Liver (tissue), 9 donors: ENCODE measurements around the gene B9D1. TPM values are rescaled to one million over a fixed set of nuclear protein-coding genes. Genes with fewer than 3 reads are reported as not detected.

Experiments used
- DNase-seq: peaks from one replicate; pipeline ENCODE4 v3.0.0-alpha.2; 2017; ENCODE audit warnings: low spot score
- H3K27ac ChIP-seq, 2 donors: one replicate each; pipeline ENCODE4 v1.7.0; 2013; ENCODE audit warnings: inconsistent platforms in 2 of 2, low read length in 2 of 2, control low read depth in 1 of 2, low read depth in 1 of 2, mild to moderate bottlenecking in 1 of 2
- H3K27me3 ChIP-seq, 4 donors: one replicate each; pipeline versions ENCODE4 v1.6.1 to v1.7.0; 2013; ENCODE audit warnings: low read length in 3 of 4, inconsistent platforms in 1 of 4, mild to moderate bottlenecking in 1 of 4, moderate library complexity in 1 of 4; ENCODE audit not compliant: control insufficient read depth in 4 of 4, insufficient read depth in 4 of 4
- H3K36me3 ChIP-seq, 4 donors: one replicate each; pipeline versions ENCODE4 v1.6.1 to v1.7.0; 2013; ENCODE audit warnings: low read length in 3 of 4, mild to moderate bottlenecking in 3 of 4, low read depth in 1 of 4, moderate library complexity in 1 of 4; ENCODE audit not compliant: control insufficient read depth in 4 of 4, insufficient read depth in 3 of 4
- H3K4me1 ChIP-seq, 4 donors: one replicate each; pipeline versions ENCODE4 v1.6.1 to v1.7.0; 2013; ENCODE audit warnings: low read length in 3 of 4, mild to moderate bottlenecking in 3 of 4, moderate library complexity in 1 of 4; ENCODE audit not compliant: control insufficient read depth in 4 of 4, insufficient read depth in 4 of 4
- H3K4me3 ChIP-seq, 3 donors: one replicate each; pipeline versions ENCODE4 v1.6.1 to v1.7.0; 2013; ENCODE audit warnings: low read length in 3 of 3, control low read depth in 1 of 3, low read depth in 1 of 3, mild to moderate bottlenecking in 1 of 3
- H3K9ac ChIP-seq, 2 donors: one replicate each; pipeline ENCODE4 v1.7.0; 2013; ENCODE audit warnings: low read length in 2 of 2, mild to moderate bottlenecking in 2 of 2, moderate library complexity in 2 of 2, control low read depth in 1 of 2, low read depth in 1 of 2
- H3K9me3 ChIP-seq, 4 donors: one replicate each; pipeline versions ENCODE4 v1.6.1 to v1.7.0; 2013; ENCODE audit warnings: low read length in 3 of 4; ENCODE audit not compliant: control insufficient read depth in 4 of 4
- EGR1 ChIP-seq, 2 donors: IDR thresholded peaks; 2 replicates each; pipeline ENCODE4 v1.6.1; 2016 to 2018; ENCODE audit warnings: antibody characterized with exemption in 2 of 2, low read depth in 2 of 2
- FOXA1 ChIP-seq: IDR thresholded peaks from 2 replicates; pipeline ENCODE4 v1.6.1; 2016; ENCODE audit warnings: antibody characterized with exemption
- FOXA2 ChIP-seq: IDR thresholded peaks from 2 replicates; pipeline ENCODE4 v1.6.1; 2016; ENCODE audit warnings: antibody characterized with exemption
- GABPA ChIP-seq, 2 donors: IDR thresholded peaks in 1 of 2; conservative IDR thresholded peaks in 1 of 2; 2 replicates each; pipeline ENCODE4 v1.6.1; 2016; ENCODE audit warnings: antibody characterized with exemption in 2 of 2, mild to moderate bottlenecking in 1 of 2, moderate library complexity in 1 of 2
- JUND ChIP-seq, 2 donors: IDR thresholded peaks; 2 replicates each; pipeline ENCODE4 v1.6.1; 2016; ENCODE audit warnings: antibody characterized with exemption in 2 of 2
- NR2F2 ChIP-seq: IDR thresholded peaks from 2 replicates; pipeline ENCODE4 v1.6.1; 2016; ENCODE audit warnings: antibody characterized with exemption
- RXRA ChIP-seq, 2 donors: IDR thresholded peaks; 2 replicates each; pipeline ENCODE4 v1.6.1; 2017 to 2018; ENCODE audit warnings: antibody characterized with exemption in 2 of 2, mild to moderate bottlenecking in 1 of 2
- SP1 ChIP-seq: IDR thresholded peaks from 2 replicates; pipeline ENCODE4 v1.6.1; 2018; ENCODE audit warnings: antibody characterized with exemption, mild to moderate bottlenecking
- TAF1 ChIP-seq: conservative IDR thresholded peaks from 2 replicates; pipeline ENCODE4 v1.6.1; 2016; ENCODE audit warnings: antibody characterized with exemption, mild to moderate bottlenecking
- YY1 ChIP-seq: IDR thresholded peaks from 2 replicates; pipeline ENCODE4 v1.6.1; 2016; ENCODE audit warnings: antibody characterized with exemption, mild to moderate bottlenecking
- WGBS: extraction: QIAGEN DNeasy Blood & Tissue Kit; methylation state at CpG from one replicate; pipeline ENCODE4 v1.1.7; 2013; 5-methylcytosine and 5-hydroxymethylcytosine counted together
- polyA plus RNA-seq, 2 donors: library from polyadenylated mRNA; stranded (reverse) in 1 of 2; unstranded in 1 of 2; fragments of 200-250 nt in 1 of 2; fragments of >200 nt in 1 of 2; fragmentation: Nextera tagmentation in 1 of 2; extraction: Ambion mirVana in 1 of 2; gene quantifications; one replicate each; pipeline versions ENCODE4 v1.2.1 to v1.2.3, GENCODE V29; 2013 to 2015
- total RNA-seq, 2 donors: library from RNA; depleted of rRNA; stranded (reverse); fragments of >200 nt; gene quantifications; one replicate each; pipeline ENCODE4 v1.2.3, GENCODE V29; 2014
- TF ChIP-seq, protein P1 (sequence below): IDR thresholded peaks from 2 replicates; pipeline ENCODE4 v1.6.1; 2016; ENCODE audit warnings: antibody characterized with exemption
- TF ChIP-seq, protein P2 (sequence below): IDR thresholded peaks from 2 replicates; pipeline ENCODE4 v1.6.1; 2016; ENCODE audit warnings: antibody characterized with exemption
- TF ChIP-seq, protein P3 (sequence below): fragments of 150-350 bp; IDR thresholded peaks from 2 replicates; pipeline ENCODE4 v1.5.1; 2017; ENCODE audit warnings: improper control_type of control experiment, low read depth, low read length; ENCODE audit not compliant: missing input control
- TF ChIP-seq, protein P4 (sequence below): IDR thresholded peaks from 2 replicates; pipeline ENCODE4 v1.6.1; 2016; ENCODE audit warnings: antibody characterized with exemption
- donor health status: healthy.
- donor health status: healthy.
- donor health status: healthy.
- donor health status: healthy.
- donor health status: healthy.

B9D1 gene
- total and polyA plus RNA-seq, 4 donors: 8.4 to 22.0 (median 10.8) TPM

DNA sequence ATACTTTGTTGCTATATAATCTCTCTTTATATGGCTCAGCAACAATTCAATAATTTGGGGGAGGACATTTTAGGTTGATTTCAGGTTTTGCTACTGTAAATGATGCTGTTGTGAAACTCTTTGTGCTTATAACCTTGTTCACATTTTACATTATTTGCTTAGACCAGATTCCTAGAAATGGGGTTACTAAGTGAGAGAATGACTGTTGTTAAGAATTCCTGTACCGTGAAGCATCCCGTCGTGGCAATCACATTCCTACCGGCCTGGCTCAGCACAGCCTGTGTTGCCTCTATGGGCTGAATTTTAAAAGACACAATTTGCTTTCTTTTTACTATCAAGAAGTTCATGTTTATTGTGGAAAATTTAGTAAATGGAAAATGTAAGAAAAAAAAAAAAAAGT is 31.4 kb downstream of the B9D1 start (continued):
- TF ChIP-seq, protein P1, sequence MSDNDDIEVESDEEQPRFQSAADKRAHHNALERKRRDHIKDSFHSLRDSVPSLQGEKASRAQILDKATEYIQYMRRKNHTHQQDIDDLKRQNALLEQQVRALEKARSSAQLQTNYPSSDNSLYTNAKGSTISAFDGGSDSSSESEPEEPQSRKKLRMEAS: no peak
- TF ChIP-seq FOXA1 (no peak), RXRA (IDR thresholded peaks at IDR 0.05) (no peak), EGR1 (IDR thresholded peaks at IDR 0.05; ENCODE audit: low read depth in 2 of 2) (no peak), TAF1 (no peak), SP1 (no peak), JUND (IDR thresholded peaks at IDR 0.05) (no peak)
- TF ChIP-seq, protein P2, sequence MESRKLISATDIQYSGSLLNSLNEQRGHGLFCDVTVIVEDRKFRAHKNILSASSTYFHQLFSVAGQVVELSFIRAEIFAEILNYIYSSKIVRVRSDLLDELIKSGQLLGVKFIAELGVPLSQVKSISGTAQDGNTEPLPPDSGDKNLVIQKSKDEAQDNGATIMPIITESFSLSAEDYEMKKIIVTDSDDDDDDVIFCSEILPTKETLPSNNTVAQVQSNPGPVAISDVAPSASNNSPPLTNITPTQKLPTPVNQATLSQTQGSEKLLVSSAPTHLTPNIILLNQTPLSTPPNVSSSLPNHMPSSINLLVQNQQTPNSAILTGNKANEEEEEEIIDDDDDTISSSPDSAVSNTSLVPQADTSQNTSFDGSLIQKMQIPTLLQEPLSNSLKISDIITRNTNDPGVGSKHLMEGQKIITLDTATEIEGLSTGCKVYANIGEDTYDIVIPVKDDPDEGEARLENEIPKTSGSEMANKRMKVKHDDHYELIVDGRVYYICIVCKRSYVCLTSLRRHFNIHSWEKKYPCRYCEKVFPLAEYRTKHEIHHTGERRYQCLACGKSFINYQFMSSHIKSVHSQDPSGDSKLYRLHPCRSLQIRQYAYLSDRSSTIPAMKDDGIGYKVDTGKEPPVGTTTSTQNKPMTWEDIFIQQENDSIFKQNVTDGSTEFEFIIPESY: no peak

DNA sequence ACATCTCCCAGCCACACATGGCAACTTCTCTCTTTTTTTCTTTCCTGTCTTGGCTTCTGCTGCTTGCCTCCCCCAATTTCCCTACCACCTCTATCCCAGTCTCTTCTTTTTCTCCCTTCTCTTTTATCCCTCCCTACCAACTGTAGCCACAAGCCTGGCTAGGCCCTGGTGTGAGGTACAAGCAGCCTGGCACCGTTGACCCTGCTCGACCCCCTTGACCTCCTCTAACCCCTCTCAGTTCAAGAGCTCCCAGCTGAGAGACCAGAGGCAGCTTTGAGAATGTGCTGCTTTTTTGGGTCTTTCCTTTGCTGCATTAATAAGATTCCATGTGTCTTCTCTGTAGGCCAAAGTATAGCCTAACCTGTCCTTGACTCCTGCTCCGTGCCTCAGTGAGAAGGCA is 32.3 kb downstream of the B9D1 start:
- no peak overlapping the region for H3K27ac ChIP-seq
- peaks cover 0 to 3% (median 0%) of the 10 kb centered on the region in 4 donors for H3K36me3 ChIP-seq

DNA sequence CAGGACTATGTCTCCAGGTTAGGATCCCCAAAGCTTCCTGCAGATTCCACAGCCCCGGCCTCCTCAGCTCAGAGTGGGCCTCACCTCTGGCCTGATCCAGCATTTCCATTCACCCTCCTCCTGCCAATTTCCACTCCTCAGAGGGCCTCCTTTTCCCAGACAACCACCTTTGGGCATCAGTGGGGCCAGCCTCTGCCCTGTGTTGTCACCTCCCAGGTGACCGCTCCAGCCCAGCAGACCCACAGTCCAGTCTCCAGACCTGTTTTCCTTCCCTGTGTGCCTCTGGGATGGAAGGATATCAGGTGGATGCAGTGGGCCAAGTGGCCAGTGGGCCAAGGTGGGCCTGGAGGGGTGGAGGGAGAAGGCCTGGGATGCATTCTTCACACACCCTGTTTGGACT is 32.7 kb downstream of the B9D1 start:
- DNase-seq: no peak
- H3K9ac ChIP-seq: no peak overlapping the region
- no peak overlapping the region for H3K4me3 ChIP-seq
- 97% methylated on average over 2 of the region's 2 CpGs for WGBS
- peaks cover 0 to 3% (median 0%) of the 10 kb centered on the region in 4 donors for H3K36me3 ChIP-seq
- peaks cover 0 to 4% (median 0%) of the 10 kb centered on the region in 4 donors for H3K9me3 ChIP-seq
- TF ChIP-seq, protein P2: no peak
- TF ChIP-seq FOXA2 (no peak), FOXA1 (no peak), SP1 (no peak), RXRA (IDR thresholded peaks at IDR 0.05) (no peak), GABPA (IDR thresholded peaks at IDR 0.05 in 1 of 2, conservative IDR thresholded peaks at IDR 0.05 in 1 of 2) (no peak), YY1 (no peak), JUND (IDR thresholded peaks at IDR 0.05) (no peak), NR2F2 (no peak)
- TF ChIP-seq, protein P3, sequence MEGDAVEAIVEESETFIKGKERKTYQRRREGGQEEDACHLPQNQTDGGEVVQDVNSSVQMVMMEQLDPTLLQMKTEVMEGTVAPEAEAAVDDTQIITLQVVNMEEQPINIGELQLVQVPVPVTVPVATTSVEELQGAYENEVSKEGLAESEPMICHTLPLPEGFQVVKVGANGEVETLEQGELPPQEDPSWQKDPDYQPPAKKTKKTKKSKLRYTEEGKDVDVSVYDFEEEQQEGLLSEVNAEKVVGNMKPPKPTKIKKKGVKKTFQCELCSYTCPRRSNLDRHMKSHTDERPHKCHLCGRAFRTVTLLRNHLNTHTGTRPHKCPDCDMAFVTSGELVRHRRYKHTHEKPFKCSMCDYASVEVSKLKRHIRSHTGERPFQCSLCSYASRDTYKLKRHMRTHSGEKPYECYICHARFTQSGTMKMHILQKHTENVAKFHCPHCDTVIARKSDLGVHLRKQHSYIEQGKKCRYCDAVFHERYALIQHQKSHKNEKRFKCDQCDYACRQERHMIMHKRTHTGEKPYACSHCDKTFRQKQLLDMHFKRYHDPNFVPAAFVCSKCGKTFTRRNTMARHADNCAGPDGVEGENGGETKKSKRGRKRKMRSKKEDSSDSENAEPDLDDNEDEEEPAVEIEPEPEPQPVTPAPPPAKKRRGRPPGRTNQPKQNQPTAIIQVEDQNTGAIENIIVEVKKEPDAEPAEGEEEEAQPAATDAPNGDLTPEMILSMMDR: no peak
- TF ChIP-seq, protein P4, sequence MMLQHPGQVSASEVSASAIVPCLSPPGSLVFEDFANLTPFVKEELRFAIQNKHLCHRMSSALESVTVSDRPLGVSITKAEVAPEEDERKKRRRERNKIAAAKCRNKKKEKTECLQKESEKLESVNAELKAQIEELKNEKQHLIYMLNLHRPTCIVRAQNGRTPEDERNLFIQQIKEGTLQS: no peak
- TF ChIP-seq, protein P1: no peak
- H3K27me3 ChIP-seq: no peaks in the 10 kb centered on the region
- H3K27ac ChIP-seq: no peak overlapping the region
- no peaks in the 10 kb centered on the region for H3K4me1 ChIP-seq

More for the DNA sequence above, 32.3 kb downstream of the B9D1 start:
- H3K4me3 ChIP-seq: no peak overlapping the region
- TF ChIP-seq, protein P4: no peak
- no peaks in the 10 kb centered on the region for H3K4me1 ChIP-seq
- no peak overlapping the region for H3K9ac ChIP-seq
- 83% methylated on average over 3 of the region's 3 CpGs for WGBS
- no peak for DNase-seq
- H3K9me3 ChIP-seq: peaks cover 0 to 3% (median 0%) of the 10 kb centered on the region in 4 donors
- H3K27me3 ChIP-seq: no peaks in the 10 kb centered on the region
